HG02938 (cell line): ENCODE data around the gene ATP5IF1.

ENCODE experiments used
- ATAC-seq: cut with Tn5 transposase; IDR thresholded peaks from one replicate; pipeline ENCODE4 v1.9.1; 2021; ENCODE audit warnings: mild to moderate bottlenecking, moderate library complexity; ENCODE audit not compliant: unreplicated experiment

Gene ATP5IF1

GRCh38 chr1:28235755-28236655 is at the start of gene ATP5IF1:
Gene ATP5IF1, plus strand, starts transcription at chr1:28236124. Its CDS starts 60 bp downstream, at chr1:28236184.
- ATAC-seq, result peak; percentile 86

GRCh38 chr1:28190337-28190979 is 45.5 kb upstream of the ATP5IF1 start:
- ATAC-seq, result no peak

GRCh38 chr1:28190996-28191645 is 44.8 kb upstream of the ATP5IF1 start:
- no peak for ATAC-seq

GRCh38 chr1:28193701-28194161 is 42.2 kb upstream of the ATP5IF1 start:
- ATAC-seq, result no peak

- ATAC-seq, result no peak
Measured at GRCh38 chr1:28194326-28195035, 41.4 kb upstream of the ATP5IF1 start.

GRCh38 chr1:28195780-28196179 is 40.1 kb upstream of the ATP5IF1 start:
- no peak for ATAC-seq

- no peak for ATAC-seq
Measured at GRCh38 chr1:28196330-28196729, 39.6 kb upstream of the ATP5IF1 start.

- no peak for ATAC-seq
Measured at GRCh38 chr1:28197682-28198415, 38.1 kb upstream of the ATP5IF1 start.

- ATAC-seq, result peak; percentile 78
Measured at GRCh38 chr1:28199328-28200233, 36.3 kb upstream of the ATP5IF1 start.

- ATAC-seq, result no peak
Measured at GRCh38 chr1:28200234-28200873, 35.6 kb upstream of the ATP5IF1 start.

GRCh38 chr1:28205243-28205642 is 30.7 kb upstream of the ATP5IF1 start:
- ATAC-seq, result no peak

GRCh38 chr1:28208818-28209441 is 27.0 kb upstream of the ATP5IF1 start:
- ATAC-seq, result no peak

- no peak for ATAC-seq
Measured at GRCh38 chr1:28209700-28210099, 26.2 kb upstream of the ATP5IF1 start.

- no peak for ATAC-seq
Measured at GRCh38 chr1:28213315-28213714, 22.6 kb upstream of the ATP5IF1 start.

GRCh38 chr1:28229089-28229488 is 6.8 kb upstream of the ATP5IF1 start:
- ATAC-seq, result no peak

- ATAC-seq, result no peak
Measured at GRCh38 chr1:28229996-28230395, 5.9 kb upstream of the ATP5IF1 start.

- ATAC-seq, result peak; percentile 50
Measured at GRCh38 chr1:28232558-28233263, 3.2 kb upstream of the ATP5IF1 start, which contains the start of gene DNAJC8. Gene DNAJC8, minus strand, starts transcription at chr1:28233029. Its CDS starts 31 bp downstream, at chr1:28232998.

GRCh38 chr1:28233264-28233606 is 2.7 kb upstream of the ATP5IF1 start:
- ATAC-seq, result no peak
